ENCODE data around the gene POU4F2.

Gene POU4F2

GRCh38 chr4:146638786-146639505 is at the start of gene POU4F2:
Gene POU4F2, plus strand, starts transcription at chr4:146638893. Its CDS starts 248 bp downstream, at chr4:146639141.
- DNase-seq: peak; percentile 20

GRCh38 chr4:146590801-146591200 is 47.9 kb upstream of the POU4F2 start:
- no peak for DNase-seq

GRCh38 chr4:146592019-146592418 is 46.7 kb upstream of the POU4F2 start:
- DNase-seq: no peak

- DNase-seq: no peak
These were observed 5.8 kb upstream of the POU4F2 start for GRCh38 chr4:146632770-146633470.

- no peak for DNase-seq
These were observed 5.3 kb upstream of the POU4F2 start for GRCh38 chr4:146633471-146633800.

- no peak for DNase-seq
These were observed 3.9 kb upstream of the POU4F2 start for GRCh38 chr4:146634825-146635224.

- peak; percentile 62 for DNase-seq
These were observed 916 bp upstream of the POU4F2 start for GRCh38 chr4:146637621-146638332.

GRCh38 chr4:146638333-146638785 is 334 bp upstream of the POU4F2 start:
- DNase-seq: no peak

- DNase-seq: no peak
These were observed 826 bp downstream of the POU4F2 start for GRCh38 chr4:146639506-146639932.

GRCh38 chr4:146640021-146640464 is 1.4 kb downstream of the POU4F2 start:
- no peak for DNase-seq

GRCh38 chr4:146640465-146641061 is 1.9 kb downstream of the POU4F2 start:
- no peak for DNase-seq

- DNase-seq: no peak
These were observed 3.1 kb downstream of the POU4F2 start for GRCh38 chr4:146641762-146642161.

- DNase-seq: no peak
These were observed 5.2 kb downstream of the POU4F2 start for GRCh38 chr4:146643812-146644401.

- no peak for DNase-seq
These were observed 7.2 kb downstream of the POU4F2 start for GRCh38 chr4:146645921-146646320.

- DNase-seq: no peak
These were observed 8.1 kb downstream of the POU4F2 start for GRCh38 chr4:146646593-146647325.

- DNase-seq: no peak
These were observed 9.1 kb downstream of the POU4F2 start for GRCh38 chr4:146647615-146648460.

- no peak for DNase-seq
These were observed 9.7 kb downstream of the POU4F2 start for GRCh38 chr4:146648461-146648783.

- DNase-seq: no peak
These were observed 10.5 kb downstream of the POU4F2 start for GRCh38 chr4:146649232-146649631.

- DNase-seq: no peak
These were observed 11.3 kb downstream of the POU4F2 start for GRCh38 chr4:146650034-146650433.

- no peak for DNase-seq
These were observed 16.2 kb downstream of the POU4F2 start for GRCh38 chr4:146654687-146655520.

- DNase-seq: no peak
These were observed 16.8 kb downstream of the POU4F2 start for GRCh38 chr4:146655521-146655856.
